ENCODE results near the gene HSD3B7.
A peak's percentile ranks its signal among the peaks of the same experiment; 100 is the strongest.

HSD3B7 gene

DNA sequence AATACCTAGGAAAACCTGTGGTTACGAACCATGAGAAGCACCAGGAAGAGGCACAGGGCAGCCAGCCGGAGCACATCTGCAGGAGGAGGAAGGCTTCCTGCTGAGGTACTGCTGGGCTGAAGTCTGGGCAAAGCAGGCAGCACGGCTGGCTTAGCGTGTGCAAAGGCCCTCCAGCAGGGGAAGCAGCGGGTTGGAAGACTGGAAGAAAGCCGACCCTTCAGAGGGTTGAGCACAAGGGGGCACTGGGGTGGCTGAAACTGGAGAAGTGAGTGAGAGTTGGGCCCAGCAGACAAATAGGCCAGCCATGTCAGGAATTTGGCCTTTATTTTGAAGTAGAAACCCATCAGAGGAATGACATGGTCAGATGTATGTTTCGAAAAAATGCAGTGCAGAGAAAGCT, 12.1 kb upstream of the HSD3B7 start:
- TF ChIP-seq, protein P1, sequence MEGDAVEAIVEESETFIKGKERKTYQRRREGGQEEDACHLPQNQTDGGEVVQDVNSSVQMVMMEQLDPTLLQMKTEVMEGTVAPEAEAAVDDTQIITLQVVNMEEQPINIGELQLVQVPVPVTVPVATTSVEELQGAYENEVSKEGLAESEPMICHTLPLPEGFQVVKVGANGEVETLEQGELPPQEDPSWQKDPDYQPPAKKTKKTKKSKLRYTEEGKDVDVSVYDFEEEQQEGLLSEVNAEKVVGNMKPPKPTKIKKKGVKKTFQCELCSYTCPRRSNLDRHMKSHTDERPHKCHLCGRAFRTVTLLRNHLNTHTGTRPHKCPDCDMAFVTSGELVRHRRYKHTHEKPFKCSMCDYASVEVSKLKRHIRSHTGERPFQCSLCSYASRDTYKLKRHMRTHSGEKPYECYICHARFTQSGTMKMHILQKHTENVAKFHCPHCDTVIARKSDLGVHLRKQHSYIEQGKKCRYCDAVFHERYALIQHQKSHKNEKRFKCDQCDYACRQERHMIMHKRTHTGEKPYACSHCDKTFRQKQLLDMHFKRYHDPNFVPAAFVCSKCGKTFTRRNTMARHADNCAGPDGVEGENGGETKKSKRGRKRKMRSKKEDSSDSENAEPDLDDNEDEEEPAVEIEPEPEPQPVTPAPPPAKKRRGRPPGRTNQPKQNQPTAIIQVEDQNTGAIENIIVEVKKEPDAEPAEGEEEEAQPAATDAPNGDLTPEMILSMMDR (IDR thresholded peaks at IDR 0.05) = no peak

- TF ChIP-seq, protein P1 (IDR thresholded peaks at IDR 0.05) = no peak
These were observed 10.7 kb upstream of the HSD3B7 start for GRCh38 chr16:30974348-30974747.

DNA sequence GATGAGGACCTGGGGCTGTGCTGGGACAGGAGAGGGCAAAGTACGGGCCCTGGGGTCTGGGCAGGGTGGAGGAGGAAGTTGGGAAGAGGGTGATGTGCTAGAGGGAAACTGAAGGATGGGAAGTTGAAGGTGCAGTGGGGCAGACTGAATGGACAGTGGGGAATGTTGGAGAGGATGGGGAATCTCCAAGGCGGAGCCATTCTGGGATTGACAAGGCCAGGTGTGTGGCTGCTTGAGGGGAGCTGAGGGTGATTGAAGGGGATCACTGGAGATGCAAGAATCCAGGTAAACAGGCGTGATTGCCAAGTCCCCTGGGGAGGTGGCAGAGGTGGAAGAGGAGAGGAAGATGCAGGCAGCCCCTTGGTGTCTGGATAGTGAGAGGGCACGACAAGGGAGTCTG, 8.5 kb upstream of the HSD3B7 start:
- TF ChIP-seq, protein P1 (IDR thresholded peaks at IDR 0.05) = no peak

DNA sequence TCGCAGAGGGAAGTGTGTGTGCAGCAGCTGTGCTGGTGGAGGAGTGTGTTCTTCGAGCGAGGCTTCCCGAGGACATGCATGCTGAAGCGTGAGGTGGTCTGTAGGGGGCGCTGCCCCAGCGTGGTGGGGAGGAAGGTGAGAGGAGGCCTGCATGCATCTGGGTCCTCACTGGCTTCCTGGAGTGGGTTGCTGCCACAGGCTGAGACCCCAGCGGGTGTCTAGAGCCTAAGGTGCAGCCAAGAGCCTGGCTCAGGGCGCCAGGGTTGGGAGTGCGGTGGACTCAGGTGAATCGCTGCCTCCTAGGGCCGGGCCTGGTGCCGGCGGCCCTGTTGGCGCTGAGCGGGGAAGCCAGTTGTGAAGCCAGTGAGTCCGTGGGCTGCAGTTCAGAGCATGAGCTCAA, 7.5 kb upstream of the HSD3B7 start:
- TF ChIP-seq, protein P1 (IDR thresholded peaks at IDR 0.05) = peak; percentile 41

- TF ChIP-seq, protein P1 (IDR thresholded peaks at IDR 0.05) = no peak
These were observed 5.6 kb upstream of the HSD3B7 start for GRCh38 chr16:30979170-30980022.

DNA sequence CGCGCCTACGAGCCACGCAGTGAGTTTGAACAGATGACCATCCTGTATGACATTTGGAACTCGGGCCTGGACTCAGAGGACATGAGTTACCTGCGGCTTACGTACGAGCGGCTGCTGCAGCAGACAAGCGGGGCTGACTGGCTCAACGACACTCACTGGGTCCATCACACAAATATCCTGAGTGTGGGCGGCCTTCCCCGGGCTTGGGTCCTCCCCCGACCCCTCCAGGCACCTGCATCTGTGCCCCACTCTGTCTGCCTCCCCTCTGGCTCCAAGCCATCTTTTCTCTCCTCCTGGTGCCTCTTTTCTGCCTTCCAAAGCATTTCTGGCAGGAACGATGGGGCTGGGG, 5.0 kb upstream of the HSD3B7 start:
- TF ChIP-seq, protein P1 (IDR thresholded peaks at IDR 0.05) = no peak

- TF ChIP-seq, protein P1 (IDR thresholded peaks at IDR 0.05) = no peak
These were observed 4.6 kb upstream of the HSD3B7 start for GRCh38 chr16:30980434-30980833.

All from LNCAP (cell line).